ENCODE data around the gene SLX4IP.

The SLX4IP gene

DNA sequence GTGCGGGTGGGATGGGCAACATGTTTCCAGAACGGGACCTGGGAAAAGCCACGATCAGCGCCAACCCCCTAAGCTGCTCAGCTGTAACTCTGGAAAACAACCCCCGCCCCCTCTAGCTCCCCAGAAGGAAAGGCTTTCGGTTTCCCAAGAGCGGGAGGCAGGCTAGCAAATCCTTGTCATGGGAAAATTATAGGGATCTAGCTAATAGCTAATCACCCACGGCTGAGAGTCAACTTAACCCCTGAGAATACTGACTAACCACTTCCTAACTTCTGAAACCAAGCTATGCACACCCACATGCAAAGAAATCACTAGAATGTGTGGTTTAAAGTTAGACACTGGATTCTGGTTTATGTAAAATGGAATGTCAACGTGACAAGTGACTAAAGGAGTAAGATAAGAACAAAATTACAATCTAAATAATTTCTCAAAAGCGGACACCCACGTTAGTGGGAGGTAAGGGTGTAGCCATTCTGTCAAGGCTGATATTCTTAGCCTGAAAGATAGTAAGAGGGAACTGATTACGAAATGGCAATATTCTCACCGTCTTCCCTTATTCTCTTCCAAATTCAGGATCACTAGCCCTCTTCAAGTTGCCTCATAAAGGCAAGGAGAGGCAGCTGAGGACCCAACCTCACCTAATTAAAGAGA lies 218.6 kb downstream of the SLX4IP start:
- WGBS (ENCODE audit: extremely low coverage, insufficient coverage, low lambda C conversion rate): no CpG with 5 or more reads among the region's 13 CpGs
- Histone ChIP-seq H2BK15ac (replicated peaks; ENCODE audit: low read depth) (no peak overlapping the region), H4K5ac (ENCODE audit: low read length) (no peak overlapping the region), H2BK5ac (ENCODE audit: low read length) (no peak overlapping the region), H3K79me1 (ENCODE audit: low read length) (peaks cover 4% of the 10 kb centered on the region), H3K9ac (ENCODE audit: low read length) (no peak overlapping the region), H2AK5ac (ENCODE audit: low read length) (no peak overlapping the region), H3K4ac (ENCODE audit: low read depth, low read length) (no peak overlapping the region), H3K27me3 (ENCODE audit: insufficient read depth, low read length, poor library complexity) (no peaks in the 10 kb centered on the region), H3K4me3 (ENCODE audit: low read length) (no peak overlapping the region), H3K18ac (ENCODE audit: low read length) (no peak overlapping the region), H3K27ac (ENCODE audit: low read depth, low read length) (no peak overlapping the region), H3K56ac (ENCODE audit: low read length) (no peak overlapping the region), H3K4me1 (ENCODE audit: control insufficient read depth, low read depth, low read length) (peaks cover 27% of the 10 kb centered on the region), H3K4me2 (ENCODE audit: low read length) (no peak overlapping the region), H3K23ac (ENCODE audit: low read length) (no peak overlapping the region), H3K36me3 (ENCODE audit: control insufficient read depth, insufficient read depth, low read length) (no peaks in the 10 kb centered on the region), H3K79me2 (ENCODE audit: control insufficient read depth, insufficient read depth, low read length) (peaks cover 2% of the 10 kb centered on the region), H2BK120ac (ENCODE audit: low read depth, low read length) (no peak overlapping the region), H4K8ac (ENCODE audit: low read depth, low read length) (no peak overlapping the region)
- DNase-seq: no peak

DNA sequence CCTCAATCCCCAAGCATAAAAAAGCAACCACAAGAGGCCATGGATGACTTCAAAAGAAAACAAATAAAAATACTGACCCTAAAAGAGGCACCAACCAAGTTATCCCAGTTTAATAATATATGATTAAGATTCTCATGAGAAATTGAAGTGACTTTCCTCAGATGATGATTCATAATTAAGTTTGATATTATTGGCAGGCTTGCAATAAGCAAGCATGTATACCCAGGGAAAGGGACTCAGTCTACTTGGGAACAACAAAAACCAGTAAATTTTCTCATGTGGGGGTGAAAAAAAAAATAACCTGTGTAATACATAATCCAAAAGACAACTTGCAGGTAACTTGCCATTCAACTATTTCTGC lies 219.1 kb downstream of the SLX4IP start:
- Histone ChIP-seq H3K18ac (ENCODE audit: low read length) (no peak overlapping the region), H3K9ac (ENCODE audit: low read length) (no peak overlapping the region), H3K4ac (ENCODE audit: low read depth, low read length) (no peak overlapping the region), H3K79me1 (ENCODE audit: low read length) (peaks cover 4% of the 10 kb centered on the region), H2BK5ac (ENCODE audit: low read length) (no peak overlapping the region), H3K56ac (ENCODE audit: low read length) (no peak overlapping the region), H4K8ac (ENCODE audit: low read depth, low read length) (no peak overlapping the region), H4K5ac (ENCODE audit: low read length) (no peak overlapping the region), H3K27ac (ENCODE audit: low read depth, low read length) (no peak overlapping the region), H3K4me2 (ENCODE audit: low read length) (no peak overlapping the region), H2AK5ac (ENCODE audit: low read length) (no peak overlapping the region), H3K4me1 (ENCODE audit: control insufficient read depth, low read depth, low read length) (peaks cover 25% of the 10 kb centered on the region), H3K36me3 (ENCODE audit: control insufficient read depth, insufficient read depth, low read length) (no peaks in the 10 kb centered on the region), H2BK15ac (replicated peaks; ENCODE audit: low read depth) (no peak overlapping the region), H3K27me3 (ENCODE audit: insufficient read depth, low read length, poor library complexity) (no peaks in the 10 kb centered on the region), H3K4me3 (ENCODE audit: low read length) (no peak overlapping the region), H3K23ac (ENCODE audit: low read length) (no peak overlapping the region), H2BK120ac (ENCODE audit: low read depth, low read length) (no peak overlapping the region), H3K79me2 (ENCODE audit: control insufficient read depth, insufficient read depth, low read length) (peaks cover 2% of the 10 kb centered on the region)
- DNase-seq: no peak

GRCh38 chr20:10654630-10655029 lies 219.5 kb downstream of the SLX4IP start:
- no peak overlapping the region for H2AK5ac ChIP-seq (ENCODE audit: low read length)
- peaks cover 21% of the 10 kb centered on the region for H3K4me1 ChIP-seq (ENCODE audit: control insufficient read depth, low read depth, low read length)
- H3K56ac ChIP-seq (ENCODE audit: low read length): peak overlapping the region; percentile 47
- no peak overlapping the region for H3K23ac ChIP-seq (ENCODE audit: low read length)
- WGBS (ENCODE audit: extremely low coverage, insufficient coverage, low lambda C conversion rate): no CpG with 5 or more reads among the region's 7 CpGs
- H3K27me3 ChIP-seq (ENCODE audit: insufficient read depth, low read length, poor library complexity): no peaks in the 10 kb centered on the region
- H3K9ac ChIP-seq (ENCODE audit: low read length): no peak overlapping the region
- no peaks in the 10 kb centered on the region for H3K36me3 ChIP-seq (ENCODE audit: control insufficient read depth, insufficient read depth, low read length)
- H3K4me3 ChIP-seq (ENCODE audit: low read length): no peak overlapping the region
- no peak overlapping the region for H4K8ac ChIP-seq (ENCODE audit: low read depth, low read length)
- H2BK15ac ChIP-seq (replicated peaks; ENCODE audit: low read depth): no peak overlapping the region
- H3K4ac ChIP-seq (ENCODE audit: low read depth, low read length): no peak overlapping the region
- peaks cover 4% of the 10 kb centered on the region for H3K79me1 ChIP-seq (ENCODE audit: low read length)
- H3K79me2 ChIP-seq (ENCODE audit: control insufficient read depth, insufficient read depth, low read length): peaks cover 2% of the 10 kb centered on the region
- H2BK5ac ChIP-seq (ENCODE audit: low read length): no peak overlapping the region
- no peak overlapping the region for H4K5ac ChIP-seq (ENCODE audit: low read length)
- DNase-seq: peak; percentile 65
- no peak overlapping the region for H3K18ac ChIP-seq (ENCODE audit: low read length)
- H3K4me2 ChIP-seq (ENCODE audit: low read length): no peak overlapping the region
- no peak overlapping the region for H2BK120ac ChIP-seq (ENCODE audit: low read depth, low read length)
- H3K27ac ChIP-seq (ENCODE audit: low read depth, low read length): no peak overlapping the region

DNA sequence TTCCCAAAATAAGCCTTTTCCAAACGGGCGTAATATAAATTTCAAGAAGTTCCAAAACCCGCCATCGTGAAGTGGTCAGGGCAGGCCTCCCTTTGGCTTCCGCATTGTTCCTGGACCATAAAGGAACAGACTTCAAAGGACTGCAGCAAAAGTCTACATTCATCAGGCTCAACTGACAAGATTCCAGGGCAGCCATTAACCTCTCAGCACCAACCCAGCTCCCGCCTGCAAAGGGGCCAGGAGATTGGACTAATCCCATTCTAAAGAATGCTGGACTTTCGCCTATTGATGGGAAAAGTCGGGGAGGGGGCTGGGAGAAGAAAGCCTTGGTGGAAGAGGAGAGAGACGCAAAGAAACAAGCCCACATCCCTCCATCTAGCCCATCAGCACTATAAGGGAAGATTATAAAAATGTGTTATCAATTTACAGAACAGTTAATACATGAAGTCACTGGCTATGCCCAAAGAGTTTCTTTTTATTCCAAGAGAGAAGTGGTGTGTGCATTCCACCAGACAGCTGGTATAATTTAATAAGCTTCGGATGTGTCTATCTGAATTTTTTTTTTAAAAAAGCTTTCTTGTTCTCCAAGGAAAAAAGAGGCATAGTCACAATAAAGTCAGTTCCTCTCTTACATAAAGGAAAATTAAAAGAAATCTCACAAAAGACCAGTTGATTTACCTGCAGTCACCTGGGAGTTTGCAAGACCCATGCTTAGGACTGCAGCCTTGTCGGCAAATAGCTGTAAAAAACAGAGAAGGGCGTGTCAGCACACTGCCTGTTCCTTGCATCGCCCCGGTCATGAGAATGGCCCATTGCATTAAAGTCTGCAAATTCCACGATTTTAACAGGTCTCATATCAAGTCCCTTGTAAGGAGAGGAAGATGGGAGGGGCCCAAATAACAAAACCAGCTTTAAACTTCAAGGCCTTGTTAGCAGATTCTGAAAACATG lies 220.9 kb downstream of the SLX4IP start:
- WGBS (ENCODE audit: extremely low coverage, insufficient coverage, low lambda C conversion rate): no CpG with 5 or more reads among the region's 15 CpGs
- Histone ChIP-seq H3K79me2 (ENCODE audit: control insufficient read depth, insufficient read depth, low read length) (peaks cover 2% of the 10 kb centered on the region), H3K56ac (ENCODE audit: low read length) (no peak overlapping the region), H3K23ac (ENCODE audit: low read length) (no peak overlapping the region), H3K18ac (ENCODE audit: low read length) (no peak overlapping the region), H3K4me1 (ENCODE audit: control insufficient read depth, low read depth, low read length) (peaks cover 17% of the 10 kb centered on the region), H2BK15ac (replicated peaks; ENCODE audit: low read depth) (no peak overlapping the region), H3K4ac (ENCODE audit: low read depth, low read length) (no peak overlapping the region), H2BK120ac (ENCODE audit: low read depth, low read length) (no peak overlapping the region), H3K4me2 (ENCODE audit: low read length) (no peak overlapping the region), H4K5ac (ENCODE audit: low read length) (no peak overlapping the region), H3K36me3 (ENCODE audit: control insufficient read depth, insufficient read depth, low read length) (no peaks in the 10 kb centered on the region), H3K9ac (ENCODE audit: low read length) (no peak overlapping the region), H3K27me3 (ENCODE audit: insufficient read depth, low read length, poor library complexity) (no peaks in the 10 kb centered on the region), H3K27ac (ENCODE audit: low read depth, low read length) (no peak overlapping the region), H2AK5ac (ENCODE audit: low read length) (no peak overlapping the region), H3K79me1 (ENCODE audit: low read length) (peaks cover 4% of the 10 kb centered on the region), H2BK5ac (ENCODE audit: low read length) (no peak overlapping the region), H3K4me3 (ENCODE audit: low read length) (no peak overlapping the region), H4K8ac (ENCODE audit: low read depth, low read length) (no peak overlapping the region)
- no peak for DNase-seq

DNA sequence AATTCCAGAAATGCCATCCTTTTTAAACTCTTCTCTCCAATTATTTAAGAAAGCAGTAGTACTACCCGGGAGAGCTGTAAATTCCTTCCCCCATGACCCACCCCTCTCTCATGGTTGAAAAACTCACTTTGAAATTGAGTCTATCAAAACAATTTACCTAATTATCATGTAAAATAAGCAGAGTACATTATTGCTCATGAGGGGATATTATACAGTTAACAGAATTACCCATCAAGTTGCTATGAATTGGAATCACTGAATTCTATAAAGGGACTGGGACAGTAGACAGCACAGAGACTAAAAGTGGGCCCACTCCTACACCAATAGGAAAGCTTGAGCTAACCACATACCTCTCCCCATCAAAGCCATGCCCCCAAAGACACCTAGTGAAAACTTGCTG lies 222.3 kb downstream of the SLX4IP start:
- peaks cover 2% of the 10 kb centered on the region for H3K79me2 ChIP-seq (ENCODE audit: control insufficient read depth, insufficient read depth, low read length)
- H3K79me1 ChIP-seq (ENCODE audit: low read length): peaks cover 2% of the 10 kb centered on the region
- H3K4me1 ChIP-seq (ENCODE audit: control insufficient read depth, low read depth, low read length): peaks cover 17% of the 10 kb centered on the region
- H3K27me3 ChIP-seq (ENCODE audit: insufficient read depth, low read length, poor library complexity): no peaks in the 10 kb centered on the region
- H3K9ac ChIP-seq (ENCODE audit: low read length): no peak overlapping the region
- H2BK5ac ChIP-seq (ENCODE audit: low read length): no peak overlapping the region
- no peak overlapping the region for H3K56ac ChIP-seq (ENCODE audit: low read length)
- no peak overlapping the region for H2BK15ac ChIP-seq (replicated peaks; ENCODE audit: low read depth)
- H3K23ac ChIP-seq (ENCODE audit: low read length): no peak overlapping the region
- H3K4me2 ChIP-seq (ENCODE audit: low read length): no peak overlapping the region
- DNase-seq: no peak
- no peak overlapping the region for H3K4me3 ChIP-seq (ENCODE audit: low read length)
- H3K36me3 ChIP-seq (ENCODE audit: control insufficient read depth, insufficient read depth, low read length): no peaks in the 10 kb centered on the region
- no peak overlapping the region for H2BK120ac ChIP-seq (ENCODE audit: low read depth, low read length)
- H3K27ac ChIP-seq (ENCODE audit: low read depth, low read length): no peak overlapping the region
- no CpG with 5 or more reads among the region's 1 CpG for WGBS (ENCODE audit: extremely low coverage, insufficient coverage, low lambda C conversion rate)
- H3K4ac ChIP-seq (ENCODE audit: low read depth, low read length): no peak overlapping the region
- H4K5ac ChIP-seq (ENCODE audit: low read length): no peak overlapping the region
- H2AK5ac ChIP-seq (ENCODE audit: low read length): no peak overlapping the region
- H3K18ac ChIP-seq (ENCODE audit: low read length): no peak overlapping the region
- no peak overlapping the region for H4K8ac ChIP-seq (ENCODE audit: low read depth, low read length)
